Thymus (tissue), 11 donors: ENCODE results near the gene NAA10. TPM values are rescaled to one million over a fixed set of nuclear protein-coding genes. Genes with fewer than 3 reads are reported as not detected.

ENCODE experiments used
- DNase-seq, 9 donors: peaks; one replicate each; pipeline ENCODE4 v3.0.0-alpha.2; 2013; ENCODE audit warnings: low spot score in 9 of 9, low read depth in 6 of 9, missing footprints in 1 of 9
- H3K27ac ChIP-seq, 2 donors: one replicate each; pipeline ENCODE4 v1.5.1; 2013; ENCODE audit warnings: control low read depth in 1 of 2, low read depth in 1 of 2, low read length in 1 of 2, mild to moderate bottlenecking in 1 of 2, moderate library complexity in 1 of 2
- H3K27me3 ChIP-seq, 2 donors: one replicate each; pipeline ENCODE4 v1.5.1; 2013; ENCODE audit warnings: low read length in 1 of 2; ENCODE audit not compliant: control insufficient read depth in 2 of 2, insufficient read depth in 1 of 2
- H3K36me3 ChIP-seq, 2 donors: one replicate each; pipeline ENCODE4 v1.5.1; 2013; ENCODE audit warnings: low read length in 1 of 2, mild to moderate bottlenecking in 1 of 2, moderate library complexity in 1 of 2; ENCODE audit not compliant: control insufficient read depth in 2 of 2, insufficient read depth in 2 of 2
- H3K4me1 ChIP-seq, 2 donors: one replicate each; pipeline ENCODE4 v1.5.1; 2013; ENCODE audit warnings: low read length in 2 of 2; ENCODE audit not compliant: control insufficient read depth in 2 of 2, insufficient read depth in 2 of 2
- H3K4me3 ChIP-seq, 2 donors: one replicate each; pipeline ENCODE4 v1.5.1; 2013; ENCODE audit warnings: low read length in 2 of 2, control low read depth in 1 of 2, mild to moderate bottlenecking in 1 of 2
- H3K9me3 ChIP-seq, 2 donors: one replicate each; pipeline ENCODE4 v1.5.1; 2013; ENCODE audit warnings: low read length in 1 of 2, mild to moderate bottlenecking in 1 of 2; ENCODE audit not compliant: control insufficient read depth in 2 of 2, insufficient read depth in 1 of 2
- WGBS: extraction: QIAGEN DNeasy Blood & Tissue Kit; methylation state at CpG from one replicate; pipeline ENCODE4 v1.1.7; 2013; 5-methylcytosine and 5-hydroxymethylcytosine counted together
- polyA plus RNA-seq: library from polyadenylated mRNA; stranded (reverse); fragments of 200-250 nt; gene quantifications from one replicate; pipeline ENCODE4 v1.2.3, GENCODE V29; 2013
- total RNA-seq: library from RNA; stranded (reverse); fragments of 120-200 nt; gene quantifications from one replicate; pipeline ENCODE4 v1.2.4, GENCODE V29; 2013
- donor health status: healthy.

NAA10 gene
- total and polyA plus RNA-seq, 2 donors: 41.3 to 94.7 TPM

DNA sequence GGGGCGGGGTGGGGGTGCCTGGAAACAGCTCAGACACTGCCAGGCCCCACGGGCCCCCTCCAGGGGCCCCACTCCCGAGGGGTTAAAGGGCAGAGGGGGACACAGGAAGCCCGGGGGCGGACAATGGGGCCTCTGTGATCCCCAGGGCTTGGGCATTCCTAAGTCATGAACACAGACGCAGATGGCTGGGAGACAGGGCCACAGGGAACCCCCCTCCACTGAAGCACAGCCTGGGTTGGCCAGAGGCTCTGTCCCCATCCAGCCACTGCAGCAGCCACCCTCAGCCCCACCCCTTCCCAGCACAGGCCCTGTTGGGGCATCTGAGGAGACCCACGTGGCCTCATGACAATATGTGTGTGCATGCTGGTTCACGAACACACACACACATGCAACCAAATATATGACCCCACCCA, 52.7 kb downstream of the NAA10 start:
- no peak for DNase-seq
- peaks cover 18 to 91% of the 10 kb centered on the region in 2 donors for H3K27me3 ChIP-seq
- no peak overlapping the region for H3K27ac ChIP-seq
- peaks cover 0 to 5% of the 10 kb centered on the region in 2 donors for H3K9me3 ChIP-seq
- H3K4me1 ChIP-seq: peaks cover 0 to 22% of the 10 kb centered on the region in 2 donors
- no peaks in the 10 kb centered on the region for H3K36me3 ChIP-seq
- no peak overlapping the region for H3K4me3 ChIP-seq
- WGBS: 72% methylated on average over 8 of the region's 8 CpGs

DNA sequence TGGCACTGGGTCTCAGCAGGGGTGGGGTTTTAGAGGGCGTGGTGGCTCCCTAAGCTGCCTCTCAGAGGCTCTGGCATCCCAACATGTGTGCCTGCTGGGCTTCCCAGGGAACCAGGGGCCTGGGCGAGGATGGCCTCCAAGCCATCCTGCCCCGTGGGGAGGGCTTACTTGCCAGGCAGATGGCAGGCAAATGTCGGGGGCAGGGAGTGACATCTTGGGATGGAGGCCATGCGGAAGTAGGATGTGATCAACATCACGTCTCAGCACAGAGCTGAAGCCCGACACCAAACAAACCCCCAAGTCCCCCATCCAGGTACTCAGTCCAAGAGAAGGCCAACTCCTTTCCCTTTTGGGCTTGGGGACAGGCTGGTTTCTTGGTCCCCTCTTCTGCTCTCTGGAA, 53.6 kb downstream of the NAA10 start:
- Histone ChIP-seq H3K4me3 (no peak overlapping the region), H3K9me3 (peaks cover 0 to 1% of the 10 kb centered on the region in 2 donors), H3K36me3 (no peaks in the 10 kb centered on the region), H3K4me1 (peaks cover 0 to 22% of the 10 kb centered on the region in 2 donors), H3K27ac (no peak overlapping the region), H3K27me3 (peaks cover 14 to 83% of the 10 kb centered on the region in 2 donors)
- DNase-seq: no peak
- 93% methylated on average over 7 of the region's 7 CpGs for WGBS

DNA sequence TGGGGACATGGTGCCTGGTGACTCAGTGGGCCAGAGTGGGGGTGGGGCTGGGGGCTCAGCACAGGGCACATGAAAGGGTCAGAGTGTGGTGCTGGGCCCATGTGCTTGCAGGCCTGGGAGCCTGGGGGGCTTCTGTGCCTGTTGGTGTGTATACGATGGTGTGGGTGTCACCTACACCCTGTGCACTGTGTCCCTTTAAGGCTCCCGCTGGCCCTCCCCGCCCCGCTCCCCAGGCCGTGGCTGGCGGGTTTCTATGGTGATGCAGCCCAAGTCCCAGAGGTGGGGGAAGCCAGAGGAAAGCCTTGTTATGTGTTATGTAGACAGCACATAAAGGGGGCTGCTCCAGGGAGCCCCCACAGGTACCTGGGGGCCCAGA, 54.4 kb downstream of the NAA10 start:
- WGBS: 39% methylated on average over 6 of the region's 6 CpGs
- Histone ChIP-seq H3K4me1 (peaks cover 0 to 22% of the 10 kb centered on the region in 2 donors), H3K4me3 (no peak overlapping the region), H3K9me3 (no peaks in the 10 kb centered on the region), H3K36me3 (no peaks in the 10 kb centered on the region), H3K27ac (no peak overlapping the region), H3K27me3 (peaks cover 14 to 83% of the 10 kb centered on the region in 2 donors)
- DNase-seq: no peak

DNA sequence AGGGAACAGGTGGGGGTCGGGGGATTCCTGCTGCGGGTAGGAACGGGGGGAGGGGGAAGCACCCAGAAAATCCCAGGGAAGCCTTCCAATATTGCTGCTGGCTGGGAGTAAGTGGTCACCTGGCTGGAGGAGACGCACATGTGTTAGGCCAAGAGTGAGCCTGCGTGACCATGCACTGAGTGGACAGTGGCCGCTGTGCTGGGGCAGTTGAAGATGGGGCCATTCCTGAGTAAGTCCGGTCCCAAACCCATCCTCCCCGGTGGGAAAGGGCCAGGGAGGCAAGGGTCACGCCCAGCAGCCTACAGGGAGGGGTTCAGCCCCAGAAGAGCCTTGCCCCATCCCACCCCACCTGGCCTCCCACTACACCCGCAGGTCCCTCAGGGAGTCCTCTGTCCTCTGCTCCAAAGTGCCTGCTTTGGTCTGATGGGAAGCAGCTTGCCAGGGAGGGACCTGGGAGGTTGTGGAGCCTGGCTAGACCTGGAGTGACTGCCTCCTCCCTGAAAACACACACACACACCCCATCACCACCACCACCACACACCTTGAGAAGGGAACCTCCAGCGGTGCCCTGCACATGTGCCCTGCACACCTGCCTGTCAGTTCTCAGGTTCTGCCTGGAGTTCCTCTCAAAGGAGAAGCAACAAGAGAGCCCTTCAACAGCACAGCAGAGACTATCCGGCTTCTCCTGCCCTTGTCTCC, 54.9 kb downstream of the NAA10 start:
- H3K27me3 ChIP-seq: peaks cover 10 to 82% of the 10 kb centered on the region in 2 donors

More for the DNA sequence above, 54.9 kb downstream of the NAA10 start:
- Histone ChIP-seq H3K4me1 (peaks cover 0 to 20% of the 10 kb centered on the region in 2 donors), H3K9me3 (no peaks in the 10 kb centered on the region), H3K4me3 (no peak overlapping the region), H3K27ac (no peak overlapping the region), H3K36me3 (no peaks in the 10 kb centered on the region)
- no peak for DNase-seq
- WGBS: 72% methylated on average over 12 of the region's 12 CpGs

Other genes starting within 250 kb of the NAA10 start
- gene SLC6A8, start 247.1 kb downstream of the NAA10 start, total RNA-seq: 5.5 TPM
- 18.2 TPM for gene SLC6A8, start 247.1 kb downstream of the NAA10 start, polyA plus RNA-seq
- gene BCAP31, start 210.7 kb downstream of the NAA10 start, total RNA-seq: 71.9 TPM
- 114 TPM for gene BCAP31, start 210.7 kb downstream of the NAA10 start, polyA plus RNA-seq
- 4.7 TPM for gene ABCD1, start 210.2 kb downstream of the NAA10 start, total RNA-seq
- gene ABCD1, start 210.2 kb downstream of the NAA10 start, polyA plus RNA-seq: 6.8 TPM
- 0.14 TPM for gene PLXNB3, start 170.8 kb downstream of the NAA10 start, total RNA-seq
- 0.71 TPM for gene PLXNB3, start 170.8 kb downstream of the NAA10 start, polyA plus RNA-seq
- 0.61 TPM for gene SRPK3, start 154.0 kb downstream of the NAA10 start, total RNA-seq
- gene SRPK3, start 154.0 kb downstream of the NAA10 start, polyA plus RNA-seq: 0.75 TPM
- 37.5 TPM for gene IDH3G, start 140.7 kb downstream of the NAA10 start, total RNA-seq
- 39.2 TPM for gene IDH3G, start 140.7 kb downstream of the NAA10 start, polyA plus RNA-seq
- gene SSR4, start 140.4 kb downstream of the NAA10 start, total RNA-seq: 257 TPM
- 328 TPM for gene SSR4, start 140.4 kb downstream of the NAA10 start, polyA plus RNA-seq
- 0.61 TPM for gene PDZD4, start 104.5 kb downstream of the NAA10 start, total RNA-seq
- 7.9 TPM for gene PDZD4, start 104.5 kb downstream of the NAA10 start, polyA plus RNA-seq
- 0.28 TPM for gene L1CAM, start 48.9 kb downstream of the NAA10 start, total RNA-seq
- gene L1CAM, start 48.9 kb downstream of the NAA10 start, polyA plus RNA-seq: 0.64 TPM
- gene AVPR2, start 30.4 kb downstream of the NAA10 start, total RNA-seq: 0.24 TPM
- gene AVPR2, start 30.4 kb downstream of the NAA10 start, polyA plus RNA-seq: 1.8 TPM
- 139 TPM for gene ARHGAP4, start 8.8 kb downstream of the NAA10 start, total RNA-seq
- gene ARHGAP4, start 8.8 kb downstream of the NAA10 start, polyA plus RNA-seq: 481 TPM
- 9.3 TPM for gene RENBP, start 9.6 kb upstream of the NAA10 start, total RNA-seq
- 18.3 TPM for gene RENBP, start 9.6 kb upstream of the NAA10 start, polyA plus RNA-seq
- 12.7 TPM for gene HCFC1, start 36.8 kb upstream of the NAA10 start, total RNA-seq
- 21.9 TPM for gene HCFC1, start 36.8 kb upstream of the NAA10 start, polyA plus RNA-seq
- gene TMEM187, start 37.7 kb upstream of the NAA10 start, total RNA-seq: 5.9 TPM
- 6.9 TPM for gene TMEM187, start 37.7 kb upstream of the NAA10 start, polyA plus RNA-seq
- gene IRAK1, start 84.9 kb upstream of the NAA10 start, total RNA-seq: 33.9 TPM
- gene IRAK1, start 84.9 kb upstream of the NAA10 start, polyA plus RNA-seq: 44.0 TPM
- gene MECP2, start 162.7 kb upstream of the NAA10 start, total RNA-seq: 22.1 TPM
- gene MECP2, start 162.7 kb upstream of the NAA10 start, polyA plus RNA-seq: 24.6 TPM
- not detected for gene OPN1LW, start 209.2 kb upstream of the NAA10 start, total RNA-seq
- gene OPN1LW, start 209.2 kb upstream of the NAA10 start, polyA plus RNA-seq: not detected
- not detected for gene OPN1MW, start 247.6 kb upstream of the NAA10 start, total RNA-seq
- 0.02 TPM for gene OPN1MW, start 247.6 kb upstream of the NAA10 start, polyA plus RNA-seq